ENCODE results near the gene VASH1.

GRCh38 chr14:76742966-76743365, 18.3 kb upstream of the VASH1 start:
- TF ChIP-seq, protein P1, sequence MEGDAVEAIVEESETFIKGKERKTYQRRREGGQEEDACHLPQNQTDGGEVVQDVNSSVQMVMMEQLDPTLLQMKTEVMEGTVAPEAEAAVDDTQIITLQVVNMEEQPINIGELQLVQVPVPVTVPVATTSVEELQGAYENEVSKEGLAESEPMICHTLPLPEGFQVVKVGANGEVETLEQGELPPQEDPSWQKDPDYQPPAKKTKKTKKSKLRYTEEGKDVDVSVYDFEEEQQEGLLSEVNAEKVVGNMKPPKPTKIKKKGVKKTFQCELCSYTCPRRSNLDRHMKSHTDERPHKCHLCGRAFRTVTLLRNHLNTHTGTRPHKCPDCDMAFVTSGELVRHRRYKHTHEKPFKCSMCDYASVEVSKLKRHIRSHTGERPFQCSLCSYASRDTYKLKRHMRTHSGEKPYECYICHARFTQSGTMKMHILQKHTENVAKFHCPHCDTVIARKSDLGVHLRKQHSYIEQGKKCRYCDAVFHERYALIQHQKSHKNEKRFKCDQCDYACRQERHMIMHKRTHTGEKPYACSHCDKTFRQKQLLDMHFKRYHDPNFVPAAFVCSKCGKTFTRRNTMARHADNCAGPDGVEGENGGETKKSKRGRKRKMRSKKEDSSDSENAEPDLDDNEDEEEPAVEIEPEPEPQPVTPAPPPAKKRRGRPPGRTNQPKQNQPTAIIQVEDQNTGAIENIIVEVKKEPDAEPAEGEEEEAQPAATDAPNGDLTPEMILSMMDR (IDR thresholded peaks at IDR 0.05): no peak
- TF ChIP-seq POLR2A (IDR thresholded peaks at IDR 0.05) (no peak), EP300 (IDR thresholded peaks at IDR 0.05) (no peak)

Data from gastroesophageal sphincter (tissue), 3 donors.